Measurements from ENCODE around the gene GPHN.

Gene GPHN

DNA sequence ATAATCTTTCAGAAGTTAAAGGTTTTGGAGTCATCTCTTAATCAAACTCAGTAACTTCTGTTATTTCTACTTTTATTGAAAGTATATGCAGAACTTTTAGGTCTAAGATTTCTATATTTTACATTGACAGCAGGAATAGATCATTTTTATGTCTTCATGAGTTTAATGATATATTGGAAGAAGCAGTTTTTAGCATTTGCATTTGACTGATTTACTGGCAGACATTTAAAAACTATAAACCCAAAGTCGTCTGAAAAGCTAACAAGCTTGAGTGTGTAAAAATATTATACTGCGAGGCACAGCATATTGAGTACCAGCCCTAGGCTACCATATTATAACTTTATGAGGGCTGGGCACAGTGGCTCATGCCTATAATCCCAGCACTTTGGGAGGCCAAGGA lies 467.3 kb downstream of the GPHN start:
- Histone ChIP-seq H3K9me3 (ENCODE audit: low read depth, low read length) (no peaks in the 10 kb centered on the region), H3K27ac (peak overlapping the region; percentile 60; the same call in 1 of the 2 replicates), H3K9ac (ENCODE audit: insufficient read length) (no peak overlapping the region), H3K36me3 (ENCODE audit: insufficient read depth, low read length) (no peaks in the 10 kb centered on the region), H3K4me3 (no peak overlapping the region)
- no peak for DNase-seq (ENCODE audit: low read depth, low spot score)
- TF ChIP-seq POLR2AphosphoS5 (IDR thresholded peaks at IDR 0.05; ENCODE audit: borderline replicate concordance, low read depth, low read length) (no peak), EZH2 (IDR thresholded peaks at IDR 0.05) (no peak), FOXP2 (optimal IDR thresholded peaks at IDR 0.05; ENCODE audit: control extremely low read depth, extremely low read length, insufficient read depth) (no peak)

DNA sequence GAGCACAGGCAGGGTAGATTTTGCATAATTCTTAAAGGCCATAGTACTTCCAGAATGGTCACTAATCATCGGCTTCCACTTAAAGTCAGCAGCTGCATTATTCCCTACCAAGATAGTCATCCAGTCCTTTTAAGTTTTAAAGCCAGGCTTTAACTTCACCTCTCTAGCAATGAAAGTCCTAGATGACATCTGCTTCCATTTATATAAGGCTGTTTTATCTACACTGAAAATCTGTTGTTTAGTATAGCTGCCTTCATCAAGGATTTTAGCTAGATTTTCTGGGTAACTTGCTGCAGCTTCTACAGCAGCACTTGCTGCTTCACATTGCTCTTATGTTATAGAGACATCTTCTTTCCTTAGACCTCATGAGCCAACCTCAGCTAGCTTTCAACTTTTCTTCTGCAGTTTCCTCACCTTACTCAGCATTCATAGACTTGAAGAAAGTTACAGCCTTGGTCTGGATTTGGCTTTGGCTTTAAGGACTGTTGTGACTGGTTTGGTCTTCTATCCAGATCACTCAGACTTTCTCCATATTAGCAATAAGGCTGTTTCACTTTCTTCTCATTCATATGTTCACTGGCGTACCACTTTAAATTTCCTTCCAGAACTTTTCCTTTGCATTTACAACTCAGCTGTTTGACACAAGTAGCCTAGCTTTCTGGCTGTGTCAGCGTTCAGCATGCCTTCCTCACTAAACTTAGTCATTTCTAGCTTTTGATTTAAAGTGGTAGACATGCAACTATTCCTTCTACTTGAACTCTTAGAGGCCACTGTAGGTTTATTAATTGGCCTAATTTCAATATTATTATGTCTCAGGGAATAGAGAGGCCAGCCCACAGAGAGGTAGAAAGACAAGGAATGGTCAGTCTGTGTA lies 471.4 kb downstream of the GPHN start:
- H3K36me3 ChIP-seq (ENCODE audit: insufficient read depth, low read length), result no peaks in the 10 kb centered on the region
- no peak for TF ChIP-seq POLR2AphosphoS5 (IDR thresholded peaks at IDR 0.05; ENCODE audit: borderline replicate concordance, low read depth, low read length)
- TF ChIP-seq EZH2 (IDR thresholded peaks at IDR 0.05), result no peak
- no peak for TF ChIP-seq FOXP2 (optimal IDR thresholded peaks at IDR 0.05; ENCODE audit: control extremely low read depth, extremely low read length, insufficient read depth)

DNA sequence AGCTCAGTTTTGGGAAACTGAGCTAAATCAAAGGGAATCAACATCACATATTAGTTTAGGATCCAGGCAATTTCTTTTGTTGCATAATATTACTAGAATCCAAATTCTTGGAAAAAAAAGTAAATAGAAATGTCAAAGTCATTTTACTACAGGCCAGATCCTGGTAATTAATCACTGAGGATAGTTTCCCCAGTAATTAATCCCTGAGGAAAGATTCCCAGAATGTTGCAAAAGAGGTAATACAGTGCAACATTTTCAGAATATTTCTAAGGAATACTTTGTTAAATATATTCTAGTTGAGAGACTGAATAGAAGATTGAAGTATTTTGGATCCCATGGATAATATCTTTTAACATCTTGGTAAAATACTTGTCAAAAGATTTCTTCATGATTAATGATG lies 474.3 kb downstream of the GPHN start:
- Histone ChIP-seq H3K36me3 (ENCODE audit: insufficient read depth, low read length) (no peaks in the 10 kb centered on the region), H3K9me3 (ENCODE audit: low read depth, low read length) (no peaks in the 10 kb centered on the region), H3K27ac (no peak overlapping the region), H3K4me3 (no peak overlapping the region), H3K9ac (ENCODE audit: insufficient read length) (no peak overlapping the region)
- DNase-seq (ENCODE audit: low read depth, low spot score), result no peak
- no peak for TF ChIP-seq POLR2AphosphoS5 (IDR thresholded peaks at IDR 0.05; ENCODE audit: borderline replicate concordance, low read depth, low read length)
- TF ChIP-seq EZH2 (IDR thresholded peaks at IDR 0.05), result no peak
- TF ChIP-seq FOXP2 (optimal IDR thresholded peaks at IDR 0.05; ENCODE audit: control extremely low read depth, extremely low read length, insufficient read depth), result no peak

More for the DNA sequence above, 471.4 kb downstream of the GPHN start:
- DNase-seq (ENCODE audit: low read depth, low spot score), result no peak
- Histone ChIP-seq H3K27ac (0 out of 2 replicates have a peak overlapping the region, but pooled peaks have one; percentile 20), H3K4me3 (no peak overlapping the region), H3K9me3 (ENCODE audit: low read depth, low read length) (no peaks in the 10 kb centered on the region), H3K9ac (ENCODE audit: insufficient read length) (no peak overlapping the region)

DNA sequence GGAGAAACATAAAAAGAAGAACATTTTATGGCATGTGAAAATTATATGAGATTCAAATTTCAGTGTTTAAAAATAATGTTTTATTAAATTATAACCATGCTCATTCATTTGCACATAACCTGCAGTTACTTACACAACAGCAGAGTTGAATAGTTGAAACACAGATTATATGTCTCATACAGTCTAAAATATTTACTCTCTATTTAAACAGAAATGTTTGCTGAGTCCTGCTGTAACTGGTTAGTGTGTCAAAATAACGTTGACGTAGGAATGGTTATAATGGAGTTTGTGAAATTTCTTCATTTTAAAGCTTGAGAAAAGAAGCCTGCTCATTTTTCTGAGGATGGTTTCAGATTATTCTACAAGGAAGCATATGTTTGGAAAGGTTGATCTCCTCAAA lies 484.8 kb downstream of the GPHN start:
- no peak overlapping the region for H3K9ac ChIP-seq (ENCODE audit: insufficient read length)
- TF ChIP-seq FOXP2 (optimal IDR thresholded peaks at IDR 0.05; ENCODE audit: control extremely low read depth, extremely low read length, insufficient read depth) (no peak), EZH2 (IDR thresholded peaks at IDR 0.05) (no peak), POLR2AphosphoS5 (IDR thresholded peaks at IDR 0.05; ENCODE audit: borderline replicate concordance, low read depth, low read length) (no peak)
- H3K36me3 ChIP-seq (ENCODE audit: insufficient read depth, low read length), result no peaks in the 10 kb centered on the region
- H3K27ac ChIP-seq, result no peak overlapping the region
- DNase-seq (ENCODE audit: low read depth, low spot score), result no peak
- no peaks in the 10 kb centered on the region for H3K9me3 ChIP-seq (ENCODE audit: low read depth, low read length)
- H3K4me3 ChIP-seq, result no peak overlapping the region

- Histone ChIP-seq H3K9me3 (ENCODE audit: low read depth, low read length) (no peaks in the 10 kb centered on the region), H3K9ac (ENCODE audit: insufficient read length) (no peak overlapping the region), H3K27ac (no peak overlapping the region), H3K4me3 (no peak overlapping the region), H3K36me3 (ENCODE audit: insufficient read depth, low read length) (no peaks in the 10 kb centered on the region)
- no peak for DNase-seq (ENCODE audit: low read depth, low spot score)
- TF ChIP-seq POLR2AphosphoS5 (IDR thresholded peaks at IDR 0.05; ENCODE audit: borderline replicate concordance, low read depth, low read length), result no peak
Observed at GRCh38 chr14:66993512-66993911, 485.6 kb downstream of the GPHN start.

- H3K27ac ChIP-seq, result no peak overlapping the region
- no peaks in the 10 kb centered on the region for H3K36me3 ChIP-seq (ENCODE audit: insufficient read depth, low read length)
- no peaks in the 10 kb centered on the region for H3K9me3 ChIP-seq (ENCODE audit: low read depth, low read length)
- H3K4me3 ChIP-seq, result no peak overlapping the region
- DNase-seq (ENCODE audit: low read depth, low spot score), result no peak
- H3K9ac ChIP-seq (ENCODE audit: insufficient read length), result no peak overlapping the region
- no peak for TF ChIP-seq POLR2AphosphoS5 (IDR thresholded peaks at IDR 0.05; ENCODE audit: borderline replicate concordance, low read depth, low read length)
- no peak for TF ChIP-seq FOXP2 (optimal IDR thresholded peaks at IDR 0.05; ENCODE audit: control extremely low read depth, extremely low read length, insufficient read depth)
Observed at GRCh38 chr14:66998013-66998412, 490.1 kb downstream of the GPHN start.

DNA sequence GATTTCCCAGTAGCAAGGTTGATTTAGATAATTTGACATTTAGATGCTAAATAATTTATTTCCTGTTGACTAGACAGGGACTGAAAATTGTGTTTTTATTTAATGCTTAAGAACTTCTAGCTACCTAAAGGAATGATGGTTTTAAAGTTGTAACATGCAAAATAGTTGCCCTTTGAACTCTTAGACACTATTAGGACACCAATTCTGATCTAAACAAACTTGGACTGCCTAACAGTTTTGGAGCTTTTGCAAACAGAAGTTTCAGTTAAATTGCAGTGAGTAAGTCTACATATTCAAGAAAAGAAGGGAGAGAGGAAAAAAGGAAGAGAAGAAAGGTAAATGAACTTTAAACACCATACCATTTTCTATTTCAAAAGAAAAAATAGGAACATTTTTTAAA lies 492.0 kb downstream of the GPHN start:
- no peak for TF ChIP-seq POLR2AphosphoS5 (IDR thresholded peaks at IDR 0.05; ENCODE audit: borderline replicate concordance, low read depth, low read length)
- TF ChIP-seq FOXP2 (optimal IDR thresholded peaks at IDR 0.05; ENCODE audit: control extremely low read depth, extremely low read length, insufficient read depth), result no peak
- TF ChIP-seq EZH2 (IDR thresholded peaks at IDR 0.05), result no peak

DNA sequence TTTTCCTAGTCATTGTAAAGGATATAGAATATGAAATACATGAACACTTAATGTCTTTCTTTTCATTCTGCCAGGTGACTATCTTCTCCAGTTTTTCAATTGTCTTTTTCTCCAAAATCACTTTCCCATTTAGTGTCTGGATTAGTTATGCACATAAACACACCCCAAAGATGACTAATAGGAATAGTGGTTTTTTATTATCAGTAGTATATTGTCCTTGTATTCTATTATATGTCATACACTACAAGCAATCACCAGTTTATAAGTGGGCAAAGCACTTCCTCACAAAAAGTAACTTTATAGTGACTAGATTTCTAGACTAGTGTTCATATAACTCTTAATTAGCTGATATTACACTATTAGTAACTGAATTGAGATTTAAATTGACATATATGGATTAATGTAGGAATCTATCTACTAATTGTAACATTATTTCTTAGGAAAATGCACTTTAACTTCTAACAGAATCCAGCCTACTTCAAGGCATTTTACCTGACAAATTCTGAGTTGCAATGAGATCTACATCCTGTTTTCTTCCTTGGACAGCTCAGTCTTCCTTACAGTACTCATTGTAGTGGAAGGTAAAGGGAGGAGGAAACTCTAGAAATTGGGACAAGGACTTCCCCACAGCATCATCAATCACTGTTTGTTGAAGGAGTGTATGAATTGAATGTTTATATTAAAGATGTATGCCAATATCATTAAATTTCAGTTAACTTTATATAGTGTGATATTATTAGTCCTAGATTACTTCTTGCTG lies 495.2 kb downstream of the GPHN start:
- no peaks in the 10 kb centered on the region for H3K9me3 ChIP-seq (ENCODE audit: low read depth, low read length)
- no peaks in the 10 kb centered on the region for H3K36me3 ChIP-seq (ENCODE audit: insufficient read depth, low read length)
- no peak overlapping the region for H3K27ac ChIP-seq
- TF ChIP-seq EZH2 (IDR thresholded peaks at IDR 0.05) (no peak), POLR2AphosphoS5 (IDR thresholded peaks at IDR 0.05; ENCODE audit: borderline replicate concordance, low read depth, low read length) (no peak), FOXP2 (optimal IDR thresholded peaks at IDR 0.05; ENCODE audit: control extremely low read depth, extremely low read length, insufficient read depth) (no peak)
- H3K9ac ChIP-seq (ENCODE audit: insufficient read length), result no peak overlapping the region
- no peak for DNase-seq (ENCODE audit: low read depth, low spot score)
- no peak overlapping the region for H3K4me3 ChIP-seq

More for the DNA sequence above, 492.0 kb downstream of the GPHN start:
- no peak for DNase-seq (ENCODE audit: low read depth, low spot score)
- H3K9ac ChIP-seq (ENCODE audit: insufficient read length), result no peak overlapping the region
- H3K9me3 ChIP-seq (ENCODE audit: low read depth, low read length), result no peaks in the 10 kb centered on the region
- no peaks in the 10 kb centered on the region for H3K36me3 ChIP-seq (ENCODE audit: insufficient read depth, low read length)
- no peak overlapping the region for H3K27ac ChIP-seq
- no peak overlapping the region for H3K4me3 ChIP-seq
